Measurements from ENCODE around the gene KMT2A. TPM values are rescaled to one million over a fixed set of nuclear protein-coding genes. Genes with fewer than 3 reads are reported as not detected.

KMT2A gene
- total and polyA plus RNA-seq, 10 of the 15 experiments (the other 5 are each of a cell fraction or from before 2014, with no cell fraction given), result 6.1 to 56.9 (median 25.4) TPM

DNA sequence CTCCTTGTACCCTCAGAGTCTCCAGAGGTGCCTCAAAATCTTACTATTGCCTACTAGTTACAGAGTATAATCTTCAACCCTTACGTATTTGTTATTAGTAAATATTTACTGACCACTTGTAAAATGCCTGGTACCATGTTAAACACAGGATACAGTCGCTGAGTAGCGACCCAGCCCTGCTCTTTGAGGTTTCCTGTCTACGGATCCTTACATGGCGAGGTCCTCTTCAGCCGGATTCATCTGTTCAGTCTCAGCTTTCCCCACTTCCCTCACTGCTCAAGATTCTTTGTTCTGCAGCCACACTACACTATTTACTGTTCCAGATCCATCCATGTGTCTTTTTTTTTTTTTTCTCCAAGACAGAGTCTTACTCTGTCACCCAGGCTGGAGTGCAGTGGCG lies 77.8 kb downstream of the KMT2A start (continued):
- TF ChIP-seq NBN (IDR thresholded peaks at IDR 0.05), result no peak
- TF ChIP-seq ZNF384 (IDR thresholded peaks at IDR 0.05; ENCODE audit: borderline replicate concordance, low read depth, low read length), result no peak
- TF ChIP-seq RELA (IDR thresholded peaks at IDR 0.05; ENCODE audit: borderline replicate concordance, partially characterized antibody), result no peak
- no peak for TF ChIP-seq EP300 (IDR thresholded peaks at IDR 0.05; ENCODE audit: borderline replicate concordance in 1 of 2, control insufficient read depth in 1 of 2, low read depth in 2 of 2, low read length in 2 of 2)
- TF ChIP-seq, protein P1, sequence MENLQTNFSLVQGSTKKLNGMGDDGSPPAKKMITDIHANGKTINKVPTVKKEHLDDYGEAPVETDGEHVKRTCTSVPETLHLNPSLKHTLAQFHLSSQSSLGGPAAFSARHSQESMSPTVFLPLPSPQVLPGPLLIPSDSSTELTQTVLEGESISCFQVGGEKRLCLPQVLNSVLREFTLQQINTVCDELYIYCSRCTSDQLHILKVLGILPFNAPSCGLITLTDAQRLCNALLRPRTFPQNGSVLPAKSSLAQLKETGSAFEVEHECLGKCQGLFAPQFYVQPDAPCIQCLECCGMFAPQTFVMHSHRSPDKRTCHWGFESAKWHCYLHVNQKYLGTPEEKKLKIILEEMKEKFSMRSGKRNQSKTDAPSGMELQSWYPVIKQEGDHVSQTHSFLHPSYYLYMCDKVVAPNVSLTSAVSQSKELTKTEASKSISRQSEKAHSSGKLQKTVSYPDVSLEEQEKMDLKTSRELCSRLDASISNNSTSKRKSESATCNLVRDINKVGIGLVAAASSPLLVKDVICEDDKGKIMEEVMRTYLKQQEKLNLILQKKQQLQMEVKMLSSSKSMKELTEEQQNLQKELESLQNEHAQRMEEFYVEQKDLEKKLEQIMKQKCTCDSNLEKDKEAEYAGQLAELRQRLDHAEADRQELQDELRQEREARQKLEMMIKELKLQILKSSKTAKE (IDR thresholded peaks at IDR 0.05; ENCODE audit: low read depth, poor library complexity, severe bottlenecking), result no peak

DNA sequence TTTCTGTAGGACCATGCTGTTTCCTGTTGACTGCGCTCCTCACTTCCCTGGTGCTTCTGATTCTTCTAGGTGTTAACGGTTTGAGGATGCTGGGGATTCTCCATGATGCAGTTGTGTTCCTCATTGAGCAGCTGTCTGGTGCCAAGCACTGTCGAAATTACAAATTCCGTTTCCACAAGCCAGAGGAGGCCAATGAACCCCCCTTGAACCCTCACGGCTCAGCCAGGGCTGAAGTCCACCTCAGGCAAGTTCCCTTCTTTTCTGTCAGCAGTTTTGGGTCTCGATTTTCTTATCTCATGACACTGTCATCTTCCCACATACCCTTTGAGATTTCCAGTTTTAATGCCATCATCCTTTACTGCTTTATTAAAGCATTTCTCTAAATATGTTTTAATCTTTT lies 83.3 kb downstream of the KMT2A start:
- CTCF ChIA-PET, result no interaction called here
- no peak overlapping the region for H3K27ac ChIP-seq (ENCODE audit: control insufficient read depth, insufficient read depth)
- DNase-seq (ENCODE audit: low read depth, low spot score) (no peak), FAIRE-seq (no peak), ATAC-seq (no peak)
- no peak overlapping the region for H2AFZ ChIP-seq (ENCODE audit: control insufficient read depth, low read depth, low read length)
- H3K4me2 ChIP-seq (ENCODE audit: control insufficient read depth, insufficient read depth), result no peak overlapping the region
- 81% methylated on average over 6 of the region's 6 CpGs for WGBS (ENCODE audit: insufficient coverage, insufficient replicate concordance, low lambda C conversion rate, missing lambda C conversion rate)
- SMC1A ChIA-PET (ENCODE audit: uncharacterized antibody, unreplicated experiment), result interaction anchor here (1.7 kb wide), 1 partner anchor 9 kb away, joined by 4 read pairs; no protein-coding TSS in a partner anchor
- RAD21 ChIA-PET (ENCODE audit: unreplicated experiment), result no interaction called here
- no peaks in the 10 kb centered on the region for H3K79me2 ChIP-seq (ENCODE audit: control insufficient read depth, insufficient read depth, low read length)
- no peaks in the 10 kb centered on the region for H3K9me3 ChIP-seq (replicated peaks; ENCODE audit: control insufficient read depth, insufficient read depth, low read length)
- H4K20me1 ChIP-seq (ENCODE audit: control insufficient read depth, insufficient read depth), result no peaks in the 10 kb centered on the region; the same call in 1 of the 2 replicates
- in situ Hi-C loops (cut with MboI) (no loop called here), intact Hi-C loops (cut with micrococcal nuclease; ENCODE audit: unreplicated experiment) (no loop called here)
- TF ChIP-seq SUPT20H (IDR thresholded peaks at IDR 0.05; ENCODE audit: borderline replicate concordance, control insufficient read depth, low read depth, low read length), result no peak
- H3K4me1 ChIP-seq (ENCODE audit: control insufficient read depth, insufficient read depth, low read length), result no peaks in the 10 kb centered on the region
- H3K27me3 ChIP-seq (replicated peaks in 1 of 2; ENCODE audit: control insufficient read depth in 2 of 2, insufficient read depth in 2 of 2, low read length in 1 of 2), result no peaks in the 10 kb centered on the region
- POLR2A ChIA-PET, result interaction anchor here (0.7 kb wide), 1 partner anchor 1711 kb away, joined by 3 read pairs; no protein-coding TSS in a partner anchor
- no peak overlapping the region for H3K4me3 ChIP-seq
- H3K36me3 ChIP-seq (ENCODE audit: control insufficient read depth in 2 of 2, insufficient read depth in 2 of 2, low read length in 1 of 2), result peaks cover 22 to 35% of the 10 kb centered on the region in 2 experiments
- no TSS peak for BruUV-seq (replicated peaks)
- no peak overlapping the region for H3K9ac ChIP-seq (ENCODE audit: control insufficient read depth, insufficient read depth, low read length)
